Activated gamma-delta T cell treated with Interleukin-2 at 50 U/mL for 16 hours (primary cell): ENCODE results near the gene SHF.
"Not testable (repeated sequence)": the region's sequence is repeated elsewhere in the genome, so short reads cannot be mapped to it uniquely, and the experiment has no call there.

Experiments
- DNase-seq: peaks from one replicate; pipeline ENCODE4 v3.0.0-alpha.2; 2020

The SHF gene

DNA sequence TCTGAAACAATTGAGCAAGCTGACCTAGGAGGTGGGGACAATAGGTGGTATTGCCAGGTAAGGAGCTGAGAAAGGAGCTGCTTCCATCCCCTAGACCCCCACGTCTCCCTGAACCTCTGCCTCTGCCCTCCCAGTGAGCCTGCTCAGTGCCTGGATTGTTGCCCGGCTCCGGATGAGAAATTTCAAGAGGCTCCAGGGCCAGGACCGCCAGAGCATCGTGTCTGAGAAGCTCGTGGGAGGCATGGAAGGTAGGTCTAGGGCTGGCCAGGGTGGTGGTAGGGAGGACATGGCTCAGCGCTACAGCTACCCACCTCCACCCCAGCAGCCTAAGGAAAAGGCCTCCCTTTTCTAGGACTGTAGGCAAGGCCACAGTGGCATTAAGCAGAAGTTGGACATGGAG lies 44.7 kb downstream of the SHF start:
- no peak for DNase-seq

DNA sequence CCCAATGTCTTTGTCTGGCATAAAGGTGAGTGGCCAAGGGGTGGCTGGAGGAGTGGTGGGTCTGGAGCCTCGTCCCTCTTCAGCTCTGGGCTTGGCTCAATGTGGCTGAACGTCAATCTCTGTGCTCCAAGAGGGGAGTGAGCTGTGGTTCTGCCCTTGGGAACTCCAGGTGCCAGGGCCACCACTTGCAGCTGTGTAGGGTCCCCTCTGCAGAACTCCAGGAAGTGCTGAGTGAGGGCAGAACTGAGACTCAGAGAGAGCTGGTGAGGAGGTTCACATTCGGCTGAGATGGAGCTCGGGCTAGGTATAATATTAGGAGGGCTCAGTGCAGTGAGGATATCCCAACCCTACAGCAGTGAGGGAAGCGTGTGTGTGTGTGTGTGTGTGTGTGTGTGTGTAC lies 46.4 kb downstream of the SHF start:
- DNase-seq, result no peak

DNA sequence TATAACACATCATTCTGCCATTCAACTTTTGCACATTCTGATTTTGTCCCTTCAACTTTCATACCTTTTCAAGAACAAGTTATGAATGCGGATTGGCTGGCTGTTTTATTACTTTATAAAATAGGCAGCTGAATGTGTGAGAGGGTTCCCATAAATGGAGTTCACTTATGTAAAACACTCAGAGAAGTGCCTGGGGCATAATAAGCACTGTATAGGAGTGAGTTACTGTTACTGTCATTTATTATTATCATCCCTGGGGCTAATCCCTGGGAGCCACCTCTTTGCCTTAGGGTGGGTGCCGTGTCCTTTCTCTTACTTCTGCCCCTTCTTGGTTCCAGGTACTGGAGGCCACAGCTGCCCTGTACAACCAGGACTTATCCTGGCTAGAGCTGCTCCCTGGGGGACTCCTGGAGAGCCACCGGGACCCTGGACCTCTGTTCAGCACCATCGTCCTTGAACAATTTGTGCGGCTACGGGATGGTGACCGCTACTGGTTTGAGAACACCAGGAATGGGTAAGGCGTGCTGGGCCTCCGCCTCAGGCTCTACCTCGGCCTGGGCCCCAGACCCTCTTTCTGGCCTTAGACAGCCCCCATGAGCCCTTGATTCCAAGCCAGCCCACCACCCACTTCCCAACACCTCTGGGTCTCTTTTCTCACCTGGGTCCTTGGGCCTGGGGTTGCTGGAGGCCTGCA lies 47.1 kb downstream of the SHF start:
- no peak for DNase-seq

DNA sequence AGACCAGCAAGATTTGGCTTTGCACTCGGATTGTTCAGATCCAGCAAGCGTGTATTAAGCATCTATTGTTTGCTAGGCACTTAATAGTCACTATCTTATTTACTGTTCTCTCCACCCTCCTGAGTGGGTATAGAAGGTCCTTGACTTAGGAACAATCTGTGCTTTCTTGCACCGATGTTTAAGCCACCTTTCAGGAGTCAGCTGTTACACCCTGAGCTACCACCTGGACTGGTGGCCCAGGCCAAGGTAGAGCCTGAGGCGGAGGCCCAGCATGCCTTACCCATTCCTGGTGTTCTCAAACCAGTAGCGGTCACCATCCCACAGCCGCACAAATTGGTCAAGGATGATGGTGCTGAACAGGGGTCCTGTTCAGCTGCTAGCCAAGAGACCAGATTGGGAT lies 48.0 kb downstream of the SHF start:
- no peak for DNase-seq

DNA sequence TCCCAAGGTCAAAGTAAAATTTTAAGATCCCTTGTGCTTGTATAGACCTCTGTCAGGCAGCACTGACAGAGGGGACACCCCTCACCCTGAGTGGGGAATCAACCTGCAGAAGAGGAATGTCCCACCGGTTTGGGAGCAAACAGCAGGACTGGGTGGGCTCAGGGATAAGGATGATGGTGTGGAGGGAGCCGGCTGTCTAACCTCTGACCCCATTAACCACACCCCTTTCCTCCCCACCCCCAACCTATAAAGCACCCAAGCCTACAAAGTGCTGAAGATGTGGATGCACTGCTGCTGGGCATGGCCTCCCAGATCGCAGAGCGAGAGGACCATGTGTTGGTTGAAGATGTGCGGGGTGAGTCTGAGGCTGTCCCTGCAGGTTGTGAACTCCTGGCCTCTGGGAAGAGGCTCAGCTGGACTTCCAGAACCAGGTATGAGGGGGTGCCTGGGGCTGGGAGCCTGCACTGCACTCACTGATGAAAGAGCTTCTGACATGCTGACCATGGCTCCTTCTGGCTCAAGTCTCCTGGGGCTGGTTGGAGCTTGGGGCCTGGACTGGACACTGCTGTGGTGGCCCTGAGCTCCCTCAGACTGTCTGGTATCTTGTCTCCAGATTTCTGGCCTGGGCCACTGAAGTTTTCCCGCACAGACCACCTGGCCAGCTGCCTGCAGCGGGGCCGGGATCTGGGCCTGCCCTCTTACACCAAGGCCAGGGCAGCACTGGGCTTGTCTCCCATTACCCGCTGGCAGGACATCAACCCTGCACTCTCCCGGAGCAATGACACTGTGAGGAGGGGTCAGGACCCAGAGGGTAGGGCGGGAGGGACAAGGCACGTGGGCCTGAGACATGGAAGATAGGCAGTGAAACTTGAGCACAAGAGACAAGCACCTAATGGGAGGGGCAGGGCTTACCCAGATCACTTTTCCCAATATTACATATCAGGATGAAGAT lies 48.7 kb downstream of the SHF start:
- DNase-seq, result no peak

DNA sequence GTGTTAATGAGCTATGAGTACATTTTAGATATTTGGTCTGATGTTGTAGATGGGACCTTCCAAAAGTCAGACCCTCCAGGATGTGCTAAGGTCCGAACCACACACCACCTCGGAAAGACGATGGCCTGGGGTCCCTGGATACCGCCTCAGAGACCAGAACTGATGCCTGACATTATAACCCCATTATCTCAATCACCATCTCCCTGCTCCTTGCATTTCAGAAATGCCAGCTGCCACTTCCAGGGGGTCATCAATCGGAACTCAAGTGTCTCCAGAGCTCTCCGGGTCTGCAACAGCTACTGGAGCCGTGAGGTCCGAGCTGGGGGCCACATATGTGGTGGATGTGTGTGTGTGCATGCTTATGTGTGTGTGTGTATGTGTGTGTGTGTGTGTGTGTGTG lies 50.1 kb downstream of the SHF start:
- DNase-seq, result no peak

DNA sequence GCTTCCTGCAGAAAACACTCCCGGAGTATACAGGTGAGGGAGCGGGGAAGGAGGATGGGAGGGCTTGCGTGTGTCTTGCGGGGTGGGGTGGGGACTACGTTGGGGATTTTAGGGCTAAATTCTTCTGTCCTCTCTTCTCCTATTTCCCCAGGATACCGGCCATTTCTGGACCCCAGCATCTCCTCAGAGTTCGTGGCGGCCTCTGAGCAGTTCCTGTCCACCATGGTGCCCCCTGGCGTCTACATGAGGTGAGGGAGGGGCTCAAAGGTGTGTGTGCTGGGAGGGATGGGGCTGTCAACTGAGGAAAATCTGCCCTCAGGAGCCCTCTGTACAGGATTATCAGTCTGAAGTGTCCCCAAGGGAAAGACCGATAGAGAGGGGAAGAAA lies 51.4 kb downstream of the SHF start:
- DNase-seq, result no peak

DNA sequence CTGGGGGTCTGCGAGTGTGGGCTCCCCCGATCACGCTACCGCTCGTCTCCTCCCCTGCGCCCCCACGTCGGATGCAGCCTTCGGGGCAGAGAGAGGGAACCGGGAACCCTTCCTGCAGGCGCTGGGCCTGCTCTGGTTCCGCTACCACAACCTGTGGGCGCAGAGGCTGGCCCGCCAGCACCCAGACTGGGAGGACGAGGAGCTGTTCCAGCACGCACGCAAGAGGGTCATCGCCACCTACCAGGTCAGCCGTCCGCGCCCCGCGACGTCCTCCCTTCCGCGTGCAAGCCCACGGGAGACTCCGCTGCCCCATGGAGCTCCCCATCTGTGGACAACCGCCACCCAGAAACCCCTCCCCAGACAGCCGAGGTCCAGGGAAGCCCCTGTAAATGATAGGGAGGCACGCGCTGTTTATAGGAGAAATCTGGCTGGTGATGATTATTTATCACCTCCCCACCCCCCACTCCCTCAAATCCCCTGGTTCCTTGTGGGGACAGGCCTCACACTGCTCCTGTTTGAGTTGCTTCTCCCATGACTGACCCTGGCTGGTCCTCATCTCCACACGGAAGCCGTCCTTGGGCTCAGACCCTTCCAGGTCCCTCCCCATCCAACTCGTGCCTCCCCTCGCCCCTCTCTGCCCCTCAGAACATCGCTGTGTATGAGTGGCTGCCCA lies 51.9 kb downstream of the SHF start:
- DNase-seq, result not testable (repeated sequence)

DNA sequence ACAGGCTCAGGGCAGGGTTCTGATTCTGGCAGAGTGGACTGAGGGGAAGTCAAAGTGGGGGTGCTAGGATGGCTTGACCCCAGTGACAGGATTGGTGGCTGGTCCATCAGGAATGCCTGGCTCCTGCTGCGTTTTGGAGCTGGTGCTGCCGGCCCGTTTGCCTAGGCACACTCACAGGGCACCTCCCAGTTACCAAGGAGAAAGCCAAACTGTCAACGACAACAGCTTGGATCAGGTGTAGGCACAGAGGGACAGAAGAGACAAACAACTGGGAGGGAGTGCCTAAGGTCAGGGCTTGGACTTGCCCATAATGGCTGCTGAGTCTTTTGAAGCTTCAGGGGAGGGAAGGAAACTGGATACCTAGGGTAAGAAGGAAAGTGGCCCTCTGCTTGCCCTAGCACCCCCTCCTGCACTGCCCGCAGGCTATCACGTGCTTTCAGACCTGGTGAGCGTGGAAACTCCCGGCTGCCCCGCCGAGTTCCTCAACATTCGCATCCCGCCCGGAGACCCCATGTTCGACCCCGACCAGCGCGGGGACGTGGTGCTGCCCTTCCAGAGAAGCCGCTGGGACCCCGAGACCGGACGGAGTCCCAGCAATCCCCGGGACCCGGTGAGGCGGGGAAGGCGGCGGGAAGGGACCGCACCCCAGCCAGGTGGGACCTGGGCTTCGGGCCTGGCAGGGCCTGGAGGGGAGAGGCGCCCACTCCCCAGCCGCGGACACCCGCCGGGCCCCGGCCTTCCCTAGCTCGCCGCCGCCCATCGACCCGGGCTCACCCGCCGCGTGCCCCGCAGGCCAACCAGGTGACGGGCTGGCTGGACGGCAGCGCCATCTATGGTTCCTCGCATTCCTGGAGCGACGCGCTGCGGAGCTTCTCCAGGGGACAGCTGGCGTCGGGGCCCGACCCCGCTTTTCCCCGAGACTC lies 52.8 kb downstream of the SHF start:
- DNase-seq, result no peak

DNA sequence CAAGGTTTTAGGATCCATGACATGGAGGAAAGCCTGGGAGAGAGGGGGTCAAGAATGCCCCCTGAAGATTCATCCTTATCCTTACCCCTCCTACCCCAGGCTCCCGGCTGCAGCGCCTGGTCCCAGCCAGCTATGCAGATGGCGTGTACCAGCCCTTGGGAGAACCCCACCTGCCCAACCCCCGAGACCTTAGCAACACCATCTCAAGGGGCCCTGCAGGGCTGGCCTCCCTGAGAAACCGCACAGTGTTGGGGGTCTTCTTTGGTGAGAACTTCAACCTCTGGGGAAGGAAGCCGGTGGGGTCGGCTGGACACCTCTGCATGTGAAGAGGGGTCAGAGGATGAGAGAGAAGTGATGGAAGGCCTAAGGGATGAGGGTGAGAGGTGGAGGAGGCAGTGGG lies 53.7 kb downstream of the SHF start:
- no peak for DNase-seq

DNA sequence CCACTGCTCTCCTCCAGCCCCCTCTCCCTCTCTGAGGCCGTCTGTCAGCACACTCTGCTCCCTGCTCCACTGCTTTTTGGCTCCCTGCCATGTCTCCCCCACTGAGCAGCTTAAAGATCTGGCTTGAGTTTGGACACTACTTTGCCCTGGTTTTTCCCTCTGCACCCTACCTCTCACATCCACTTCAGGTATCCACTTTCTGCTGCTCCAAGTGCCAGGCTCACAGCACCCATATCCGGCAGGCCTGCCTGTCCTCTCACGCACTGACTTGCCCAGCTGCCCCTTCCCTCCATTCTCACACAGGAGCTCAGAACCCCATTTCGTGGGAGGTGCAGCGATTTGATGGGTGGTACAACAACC lies 54.2 kb downstream of the SHF start:
- DNase-seq, result no peak

DNA sequence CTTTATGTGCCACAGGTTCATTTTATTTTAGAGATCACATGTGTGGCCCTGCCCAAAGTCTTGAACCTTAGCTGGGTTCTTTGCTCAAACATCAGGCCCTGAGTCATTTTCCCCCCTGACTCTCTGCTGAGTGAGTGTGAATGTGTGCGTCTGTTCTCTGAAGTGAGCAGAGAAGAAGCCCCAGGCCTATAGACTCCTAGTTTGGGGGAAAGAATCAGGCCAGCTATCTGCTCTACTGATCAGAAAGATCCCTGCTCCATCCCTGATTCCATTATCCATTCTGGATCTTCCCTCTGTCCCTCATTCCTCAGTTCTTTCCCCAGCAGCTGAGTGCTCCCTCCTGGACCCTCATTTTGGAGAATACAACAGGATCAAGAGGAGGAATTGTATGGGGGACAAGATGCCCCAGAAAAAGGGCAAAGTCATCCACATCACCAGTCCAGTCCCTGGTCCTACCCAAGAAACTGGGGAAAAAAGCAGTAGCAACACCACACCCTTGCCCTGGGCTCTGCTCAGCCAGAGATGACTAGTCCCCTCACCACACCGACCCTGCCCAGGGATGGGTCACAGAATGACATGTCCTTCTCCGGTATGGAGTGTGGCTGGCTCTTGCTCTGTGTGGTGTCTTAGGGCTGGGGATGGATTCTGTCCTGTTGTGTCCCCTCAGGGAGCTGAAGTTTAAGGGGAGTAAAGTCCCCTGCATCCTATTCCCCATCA lies 54.8 kb downstream of the SHF start:
- no peak for DNase-seq

DNA sequence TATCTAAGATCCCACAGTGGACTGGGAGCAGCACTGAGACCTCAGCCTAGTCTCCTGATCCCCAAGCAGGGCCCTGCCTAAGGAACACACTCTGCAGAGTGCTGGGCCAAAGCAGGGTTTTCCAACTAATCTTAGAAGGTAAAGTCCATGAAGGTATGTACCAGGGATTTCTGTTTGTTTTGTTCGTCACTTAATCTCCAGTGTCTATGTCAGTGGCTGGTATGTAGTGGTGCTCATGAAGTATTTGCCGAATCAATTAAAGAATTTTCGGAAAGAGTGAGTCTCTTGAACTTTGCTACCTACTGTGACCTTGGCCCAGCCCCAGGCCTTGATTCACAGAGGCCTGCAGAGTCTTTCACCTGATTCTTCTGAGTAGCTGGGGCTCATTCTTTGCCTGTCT lies 56.3 kb downstream of the SHF start:
- DNase-seq, result no peak

DNA sequence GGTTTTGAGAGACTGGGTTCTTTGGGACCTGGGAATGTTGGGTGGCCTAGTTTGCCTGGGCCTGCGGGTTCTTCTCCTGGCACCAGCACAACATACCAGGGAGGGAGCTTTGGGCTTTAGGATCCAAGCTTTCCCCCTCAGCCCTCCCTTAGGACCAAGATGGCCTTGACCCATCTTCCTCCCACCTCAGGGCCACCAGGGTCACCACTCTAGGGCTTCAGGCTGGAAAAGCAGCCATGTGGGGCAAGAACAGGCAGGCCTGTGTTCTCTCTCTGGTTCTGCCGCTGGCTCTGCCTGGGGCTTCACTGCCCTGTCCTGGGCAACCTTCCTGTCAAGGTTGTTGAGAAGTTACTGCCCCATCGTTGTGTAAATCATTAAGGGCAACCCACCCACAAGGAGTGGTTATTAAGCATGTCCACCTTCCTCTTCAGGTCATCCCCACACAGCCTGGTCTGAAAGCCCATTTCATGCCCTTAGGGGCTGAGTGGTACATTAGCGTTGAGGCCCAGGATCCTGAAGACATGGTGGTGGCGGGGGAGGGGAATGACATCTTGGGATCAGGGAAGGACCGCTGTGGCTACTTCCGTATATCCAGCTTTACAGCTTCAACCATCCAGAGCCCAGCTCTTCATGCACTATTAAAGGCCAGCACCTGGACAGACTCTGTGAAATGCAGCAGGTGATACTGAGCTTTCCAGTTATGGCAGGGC lies 57.3 kb downstream of the SHF start:
- DNase-seq, result no peak

DNA sequence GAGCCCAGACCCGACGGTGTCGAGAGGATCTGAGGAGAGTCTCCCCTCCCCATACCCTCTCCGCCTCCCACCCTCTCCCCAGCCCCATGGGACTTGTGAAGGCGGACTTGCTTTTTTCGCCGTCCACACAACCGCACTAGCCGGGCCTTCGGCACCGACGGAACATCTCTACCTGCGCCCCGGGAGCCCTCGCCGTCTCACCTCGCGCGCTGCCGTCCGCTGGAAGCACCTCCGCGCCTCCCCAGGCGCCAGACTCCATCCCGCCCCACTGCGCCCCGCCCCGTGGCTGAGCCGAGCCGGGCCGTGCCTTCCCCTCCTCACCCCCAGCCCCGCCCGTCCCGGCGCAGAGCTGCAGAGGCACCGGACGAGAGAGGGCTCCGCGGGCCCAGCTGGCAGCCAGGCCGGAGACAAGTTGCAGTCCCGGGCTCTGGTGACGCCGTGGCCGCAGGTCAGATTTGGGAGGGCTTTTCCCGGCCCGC lies 58.1 kb downstream of the SHF start, which contains the start of the genes DUOX1 and DUOXA1:
DUOX1 (plus strand) TSS at position 344 of the 479 bp plus-strand sequence. CDS start 1,973 bp downstream, outside the sequence.
DUOXA1 (minus strand) TSS at position 229 of the 479 bp plus-strand sequence. CDS start 6,865 bp downstream, outside the sequence.
- DNase-seq, result peak; percentile 22

DNA sequence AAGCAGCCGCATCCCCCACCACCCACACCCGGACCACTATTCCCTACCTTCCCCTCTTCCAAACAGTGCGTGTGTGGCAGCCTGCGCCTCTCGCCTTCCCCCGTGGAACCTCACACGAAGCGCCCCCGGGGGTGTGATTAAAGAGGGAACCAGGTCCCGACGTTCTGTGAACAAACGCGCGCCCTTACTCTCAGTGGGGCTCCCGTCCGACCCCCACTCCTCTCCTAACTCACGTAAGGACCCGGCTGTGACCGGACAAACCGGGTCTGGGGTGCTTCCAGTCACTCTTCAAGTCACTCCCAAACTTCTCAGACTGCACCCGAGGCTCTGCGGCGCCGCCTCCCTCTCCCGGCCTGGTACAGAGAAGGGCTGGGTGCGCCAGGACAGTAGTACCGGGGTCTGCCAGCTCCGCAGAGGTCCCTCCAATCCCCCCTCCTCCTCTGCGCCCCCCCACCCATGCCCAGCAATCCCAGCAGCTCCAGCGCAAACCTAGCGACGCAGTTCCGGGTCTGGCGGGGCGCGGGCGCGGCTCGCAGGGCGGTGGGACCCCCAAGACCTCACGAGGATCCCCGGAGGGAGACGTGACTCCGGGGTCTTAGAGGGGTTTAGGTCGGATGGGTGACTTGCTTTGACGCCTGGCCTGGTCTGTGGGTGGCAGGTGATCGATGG lies 58.7 kb downstream of the SHF start:
- no peak for DNase-seq

DNA sequence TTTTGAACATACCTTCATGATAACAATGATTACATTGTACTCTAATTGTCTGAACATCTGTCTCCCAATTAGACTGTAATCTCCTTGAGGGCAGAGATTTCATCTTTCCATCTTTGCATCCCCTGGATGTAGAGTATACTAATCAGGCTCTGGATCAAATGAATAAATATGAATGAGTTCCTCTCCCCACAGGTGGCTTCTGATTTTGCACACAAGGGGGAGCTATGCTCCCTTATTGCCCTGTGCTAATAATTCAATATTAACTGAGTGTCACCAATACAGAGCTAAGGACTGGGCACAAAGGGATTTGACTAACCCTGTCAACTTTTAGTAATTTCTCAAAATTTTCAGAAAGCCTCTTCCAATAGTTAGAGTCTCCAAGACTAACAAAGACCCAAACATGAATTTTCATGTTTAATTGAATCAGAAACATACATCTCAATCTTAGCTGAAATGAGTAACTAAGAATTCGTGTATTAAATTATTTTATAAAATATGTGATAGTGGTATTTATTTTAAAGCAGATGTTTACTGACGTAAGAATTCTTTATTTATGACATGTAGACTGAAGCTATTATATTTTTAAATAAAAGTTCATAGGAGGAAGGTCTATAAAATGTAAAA lies 61.1 kb downstream of the SHF start:
- peak; percentile 38 for DNase-seq

DNA sequence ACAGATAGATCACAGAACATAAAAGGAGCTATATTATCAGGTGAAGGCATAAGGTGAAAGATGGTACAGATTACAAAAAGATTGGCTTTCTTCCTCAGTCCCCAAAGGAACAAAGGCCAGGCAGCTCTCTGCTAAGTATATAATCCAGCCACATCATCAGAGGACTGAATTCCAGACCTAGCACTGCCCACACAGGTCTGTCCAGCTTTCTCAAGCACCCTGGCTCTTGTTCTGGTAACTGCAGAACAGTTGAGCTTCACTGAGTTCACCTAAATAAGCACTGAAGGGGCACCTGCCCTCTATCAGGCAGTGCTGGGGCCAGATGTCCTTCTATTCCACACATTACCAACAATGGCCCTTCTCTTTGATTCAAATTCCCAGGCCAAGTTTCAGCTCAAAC lies 64.4 kb downstream of the SHF start:
- no peak for DNase-seq

DNA sequence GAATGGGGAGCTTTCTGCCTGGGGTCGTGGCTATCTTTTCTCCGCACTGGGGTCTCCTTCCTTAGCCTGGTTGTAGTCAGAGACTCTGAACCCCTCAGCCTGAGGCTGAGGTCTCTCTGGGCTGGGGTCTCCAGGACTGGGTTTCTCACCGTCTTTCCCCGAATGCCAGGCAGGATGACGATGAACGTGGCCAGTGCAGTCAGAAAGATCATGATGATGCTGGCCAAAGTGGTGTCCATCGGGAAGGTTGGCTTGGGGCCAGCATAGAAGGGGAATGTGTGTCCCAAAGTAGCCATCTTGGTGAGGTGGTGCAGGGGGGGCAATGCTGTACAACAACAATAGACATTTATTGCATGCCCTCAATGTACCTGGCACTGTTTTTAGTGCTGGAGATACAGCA lies 65.0 kb downstream of the SHF start:
- DNase-seq, result no peak
